HG03432 (cell line): Measurements from ENCODE around the gene ZIC2.
"Not testable (repeated sequence)": the region's sequence is repeated elsewhere in the genome, so short reads cannot be mapped to it uniquely, and the experiment has no call there.

Source experiments
- ATAC-seq: cut with Tn5 transposase; IDR thresholded peaks from one replicate; pipeline ENCODE4 v1.9.1; 2021; ENCODE audit warnings: mild to moderate bottlenecking, moderate library complexity; ENCODE audit not compliant: unreplicated experiment

The ZIC2 gene

GRCh38 chr13:99981735-99982035 is at the start of gene ZIC2:
ZIC2 (plus strand) TSS chr13:99981784; CDS start chr13:99982065, 281 bp downstream.
- no peak for ATAC-seq

GRCh38 chr13:99932912-99933311 is 48.7 kb upstream of the ZIC2 start:
- no peak for ATAC-seq

DNA sequence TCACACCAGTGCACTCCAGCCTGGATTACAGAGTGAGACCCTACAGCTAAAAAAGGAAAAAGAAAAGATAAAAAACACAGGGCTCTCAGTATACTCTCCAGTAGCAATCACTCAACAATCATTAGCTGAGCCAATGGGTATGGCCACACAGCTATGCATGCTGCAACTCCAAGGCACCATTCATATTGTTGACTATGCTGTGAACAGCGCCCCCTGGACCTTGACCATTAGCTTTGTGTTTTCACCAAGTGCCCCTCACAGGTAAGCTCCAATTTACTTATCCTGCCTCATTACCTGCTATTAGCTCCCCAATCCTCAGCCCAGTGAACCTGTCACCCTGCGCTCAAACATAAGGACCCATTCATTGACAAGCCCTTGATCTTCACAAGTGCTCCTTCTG is 45.8 kb upstream of the ZIC2 start:
- ATAC-seq: no peak

GRCh38 chr13:99938635-99939034 is 42.9 kb upstream of the ZIC2 start:
- ATAC-seq: no peak

DNA sequence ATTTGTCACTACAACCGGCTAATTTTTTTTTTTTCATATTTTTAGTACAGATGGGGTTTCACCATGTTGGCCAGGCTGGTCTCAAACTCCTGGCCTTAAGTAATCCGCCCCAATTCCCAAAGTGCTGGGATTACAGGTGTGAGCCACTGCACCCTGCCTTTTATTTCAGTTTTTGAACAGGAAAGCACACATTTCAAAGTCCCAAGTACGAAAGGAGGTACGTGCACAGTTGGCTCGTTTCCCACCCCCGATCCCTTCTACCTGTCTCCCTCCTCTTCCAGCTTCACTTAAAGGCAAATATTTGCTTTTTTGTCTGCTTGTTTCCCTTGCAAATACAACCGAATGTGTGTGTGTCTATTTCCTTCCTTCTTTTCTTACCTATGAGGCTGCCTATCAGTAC is 40.5 kb upstream of the ZIC2 start:
- no peak for ATAC-seq

GRCh38 chr13:99941911-99942310 is 39.7 kb upstream of the ZIC2 start:
- ATAC-seq: no peak

DNA sequence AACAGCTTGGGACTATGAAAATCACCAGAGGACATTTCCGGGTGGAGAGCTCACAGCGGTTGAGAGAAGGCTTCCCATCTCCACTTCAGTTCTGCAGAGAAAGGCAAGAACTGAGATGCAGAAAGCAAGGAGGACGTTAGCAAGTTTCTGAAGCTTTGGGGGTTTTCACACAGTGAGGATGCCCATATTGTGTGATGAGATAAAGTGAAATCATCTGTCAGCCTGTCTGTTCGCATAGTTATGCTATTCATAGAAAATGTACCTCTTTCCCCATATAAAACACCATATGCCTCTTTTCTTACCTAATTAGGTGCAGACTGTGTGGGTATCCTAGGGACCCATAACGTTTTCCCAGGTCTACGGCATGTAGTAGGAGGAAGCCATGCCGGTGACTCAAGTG is 37.5 kb upstream of the ZIC2 start:
- ATAC-seq: no peak

DNA sequence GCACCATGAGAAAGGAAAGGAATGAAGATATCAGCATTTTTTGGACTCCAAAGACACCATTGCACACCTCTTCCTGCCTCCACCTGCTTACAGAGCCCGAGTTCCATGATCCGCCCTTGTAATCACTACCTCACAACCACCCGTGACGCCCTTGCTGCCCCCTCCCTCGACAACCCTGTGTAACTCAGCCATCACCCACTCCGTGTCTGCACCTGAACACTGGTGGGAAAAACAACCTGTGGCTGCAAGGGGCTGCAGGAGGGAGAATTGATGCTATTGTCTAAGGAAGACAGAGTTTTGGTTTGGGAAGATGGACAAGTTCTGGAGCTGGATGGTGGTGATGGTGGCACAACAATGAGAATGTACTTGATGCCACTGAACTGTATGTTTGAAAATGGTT is 37.0 kb upstream of the ZIC2 start:
- no peak for ATAC-seq

- ATAC-seq: not testable (repeated sequence)
Observed at GRCh38 chr13:99945515-99945914, 36.1 kb upstream of the ZIC2 start.

- ATAC-seq: no peak
Observed at GRCh38 chr13:99947666-99948065, 33.9 kb upstream of the ZIC2 start.

DNA sequence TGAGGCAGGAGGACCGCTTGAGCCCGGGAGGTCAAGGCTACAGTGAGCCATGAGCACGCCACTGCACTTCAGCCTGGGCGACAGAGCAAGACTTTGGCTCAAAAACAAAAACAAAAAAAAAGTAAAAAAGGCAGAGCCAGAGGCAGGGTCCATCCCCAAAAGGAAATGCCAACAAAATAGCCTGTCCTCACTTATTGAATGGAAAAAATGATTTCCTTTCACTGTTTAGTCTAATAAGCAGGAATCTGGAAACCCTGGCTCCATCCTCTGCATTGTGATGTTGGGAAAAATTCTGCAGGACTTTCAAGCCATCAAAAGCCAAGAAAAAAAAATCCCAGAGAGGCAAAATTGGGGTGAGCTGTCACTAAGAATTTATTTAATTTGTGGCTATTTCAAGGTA is 33.2 kb upstream of the ZIC2 start:
- no peak for ATAC-seq

- ATAC-seq: no peak
Observed at GRCh38 chr13:99948907-99949678, 32.5 kb upstream of the ZIC2 start.

DNA sequence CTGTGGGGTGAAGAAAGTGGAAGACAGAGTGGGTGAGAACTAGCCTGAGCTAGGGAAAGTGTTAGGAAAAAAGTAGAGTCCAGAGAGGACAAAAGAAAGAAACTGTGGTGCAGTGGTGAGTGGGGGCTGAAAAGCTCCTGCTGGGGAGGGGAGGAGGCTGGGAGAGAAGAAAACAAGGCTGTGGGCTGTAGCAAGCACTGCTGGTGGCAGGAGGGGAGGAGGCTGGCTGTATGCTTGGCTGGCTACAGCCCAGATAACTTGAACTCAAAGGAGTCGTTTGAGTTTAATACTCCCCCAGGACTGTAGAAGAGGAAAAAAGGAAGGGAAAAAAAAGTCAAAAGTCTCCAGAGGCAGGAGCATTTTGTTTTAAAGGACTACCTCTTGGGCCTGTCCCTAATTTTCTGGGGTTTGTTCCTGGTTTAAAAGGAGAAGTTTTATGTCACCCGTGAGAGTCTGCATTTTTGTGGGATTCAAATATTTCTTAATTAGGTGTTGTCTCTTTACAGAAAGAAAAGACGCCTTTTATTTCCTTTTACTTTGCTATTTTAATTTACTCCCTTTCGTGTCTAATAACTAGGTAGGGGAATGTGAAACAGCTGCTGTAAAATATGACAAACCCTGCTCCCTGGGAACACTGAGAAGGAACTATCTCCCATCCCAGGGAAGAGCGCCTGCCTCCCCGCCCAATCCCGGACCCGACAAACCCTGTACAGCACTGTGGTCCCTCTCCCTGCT is 31.7 kb upstream of the ZIC2 start:
- no peak for ATAC-seq

GRCh38 chr13:99951666-99952065 is 29.9 kb upstream of the ZIC2 start:
- not testable (repeated sequence) for ATAC-seq

DNA sequence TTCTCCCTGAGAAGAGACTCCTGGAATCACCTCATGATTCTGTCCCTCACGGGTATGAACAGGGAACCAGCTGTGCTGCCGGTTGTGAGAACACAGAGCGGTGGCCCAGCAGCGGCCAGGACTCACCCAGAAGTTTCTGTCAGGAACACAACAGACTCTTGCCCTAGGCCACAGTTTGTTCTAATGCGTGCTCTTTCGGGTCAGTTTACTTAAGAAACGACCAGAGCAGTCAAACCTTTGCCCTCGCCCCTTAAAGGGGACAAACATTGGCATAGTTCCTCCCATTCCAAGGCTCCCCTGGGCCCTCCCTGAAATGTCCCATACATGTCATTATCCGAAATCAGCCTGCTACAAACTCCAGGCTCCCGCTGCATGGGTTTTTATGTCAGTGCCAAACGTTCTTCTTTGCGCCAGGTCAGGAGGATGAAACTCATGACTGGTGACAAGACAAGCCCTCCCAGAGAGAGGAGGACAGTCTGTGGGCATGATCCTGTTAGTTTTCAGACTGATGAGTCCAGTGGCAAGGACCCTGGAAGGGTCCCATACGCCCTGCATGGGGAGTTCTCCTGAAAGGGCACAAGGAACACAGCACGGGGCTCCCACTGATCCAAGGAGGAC is 28.3 kb upstream of the ZIC2 start:
- ATAC-seq: no peak

DNA sequence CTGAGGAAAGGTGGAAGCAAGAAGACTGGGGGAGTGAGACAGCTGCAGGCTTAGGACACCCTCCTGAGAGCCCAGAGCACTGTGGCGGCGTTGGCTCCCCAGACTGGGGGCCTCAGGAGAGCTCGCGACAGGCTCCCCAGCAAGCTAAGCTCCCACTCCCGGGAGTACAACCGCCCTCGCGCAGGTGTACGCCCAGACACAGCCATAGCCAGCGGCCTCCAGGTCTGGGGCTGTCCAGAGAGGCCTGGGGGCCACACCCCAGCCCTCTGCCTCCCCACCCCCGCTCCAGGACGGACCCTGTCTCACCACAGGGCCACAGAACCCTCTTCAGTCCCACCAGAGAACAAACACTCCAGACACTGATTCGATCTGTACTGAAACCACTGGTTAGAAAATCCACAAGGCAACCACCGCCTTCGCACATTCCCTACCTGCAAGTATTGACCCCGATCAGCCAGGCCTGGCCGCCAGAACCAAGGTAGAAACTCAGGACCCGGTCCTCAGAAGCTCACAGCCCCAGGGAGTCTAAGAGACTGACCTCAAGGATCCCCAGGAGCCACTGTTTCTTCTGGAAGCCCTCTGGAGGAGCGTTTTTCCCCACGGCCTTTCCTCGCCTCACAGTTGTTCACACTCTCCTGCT is 26.4 kb upstream of the ZIC2 start:
- ATAC-seq: no peak

- no peak for ATAC-seq
Observed at GRCh38 chr13:99955747-99956472, 25.7 kb upstream of the ZIC2 start.

DNA sequence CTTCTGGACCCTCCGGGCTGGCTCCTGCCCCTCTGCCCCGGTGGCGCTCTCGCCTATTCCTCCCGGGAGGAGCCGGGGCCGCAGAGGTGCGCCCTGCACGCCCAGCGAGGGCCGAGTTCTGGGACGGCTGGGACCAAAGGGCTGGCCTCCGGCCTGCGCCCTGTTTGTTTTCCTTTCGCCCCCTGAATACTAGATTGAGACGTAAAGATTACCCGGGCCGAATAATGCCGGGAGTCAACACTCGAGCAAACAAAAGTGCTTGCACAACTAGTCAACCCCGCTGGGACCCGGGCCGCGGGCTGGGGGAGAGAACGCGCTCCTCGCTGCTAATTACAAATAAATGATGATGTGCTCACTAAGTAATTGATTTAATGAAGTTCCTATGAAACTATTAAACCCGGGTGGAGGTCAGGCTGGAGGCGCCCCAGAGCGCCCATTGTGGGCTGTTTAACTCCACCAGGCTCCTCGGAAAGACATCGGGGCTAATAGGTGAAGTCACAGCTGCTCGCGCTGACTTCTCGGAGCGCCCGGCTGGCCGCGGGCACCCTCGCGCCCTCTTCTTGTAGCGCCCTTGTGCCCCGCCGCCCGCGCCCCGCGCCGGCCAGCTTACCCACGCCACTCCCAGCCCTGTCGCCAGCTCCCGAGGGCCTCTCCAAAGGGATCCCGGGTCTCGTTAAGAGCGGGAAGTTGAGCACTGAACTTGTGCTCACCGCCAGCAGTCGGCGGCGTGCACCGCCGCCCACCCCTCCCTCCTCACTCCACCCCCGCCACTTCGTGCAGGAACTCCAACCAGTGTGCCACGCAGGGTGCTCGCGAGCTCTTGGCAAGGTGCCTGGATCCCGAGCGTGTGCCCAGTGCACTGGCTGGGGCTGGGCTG is 24.9 kb upstream of the ZIC2 start:
- no peak for ATAC-seq

GRCh38 chr13:99958406-99959126 is 23.0 kb upstream of the ZIC2 start:
- ATAC-seq: no peak
